HPDE6-E6E7 (cell line): ENCODE results near the gene TIMM22.

ENCODE experiments used
- DNase-seq: peaks from one replicate; pipeline ENCODE4 v3.0.0; 2011; ENCODE audit warnings: missing footprints; ENCODE audit errors: extremely low spot score

The TIMM22 gene

DNA sequence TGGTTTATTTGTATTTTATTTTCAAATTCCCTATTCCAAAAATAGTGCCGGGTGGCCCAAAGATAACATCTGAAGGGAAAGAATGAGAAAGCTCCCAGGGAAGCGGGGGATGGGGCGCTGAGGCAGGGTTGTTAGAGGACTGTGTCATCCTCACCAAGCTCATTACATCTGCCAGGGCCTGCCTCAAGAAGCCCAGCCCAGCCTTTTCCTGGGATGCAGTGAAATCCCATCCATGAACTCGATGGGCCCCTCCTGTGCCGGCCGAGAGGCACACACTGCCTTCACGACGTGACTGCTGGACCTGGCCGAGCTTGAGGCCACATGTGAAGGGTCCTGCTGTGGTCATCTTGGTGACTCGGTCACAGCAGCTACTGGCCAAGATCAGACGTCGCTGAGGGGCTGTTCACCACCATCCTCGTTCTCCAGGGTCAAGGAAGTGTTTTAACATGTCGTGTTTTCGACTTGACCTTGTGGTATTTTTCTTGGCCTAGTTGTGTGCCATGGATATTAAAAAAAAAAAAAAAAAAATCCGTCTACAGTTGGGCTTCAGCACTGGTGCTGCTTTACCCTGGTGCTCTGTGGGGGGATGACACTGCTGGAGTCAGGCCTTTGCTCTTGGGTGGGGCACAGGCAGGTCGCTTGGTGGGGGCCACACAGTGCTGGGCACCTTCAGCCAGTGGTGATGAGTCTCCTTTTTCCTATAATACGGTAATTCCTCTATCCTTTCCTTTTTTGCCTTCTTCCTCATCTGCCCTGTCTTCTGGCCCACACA lies 4.9 kb downstream of the TIMM22 start:
- DNase-seq, result no peak

DNA sequence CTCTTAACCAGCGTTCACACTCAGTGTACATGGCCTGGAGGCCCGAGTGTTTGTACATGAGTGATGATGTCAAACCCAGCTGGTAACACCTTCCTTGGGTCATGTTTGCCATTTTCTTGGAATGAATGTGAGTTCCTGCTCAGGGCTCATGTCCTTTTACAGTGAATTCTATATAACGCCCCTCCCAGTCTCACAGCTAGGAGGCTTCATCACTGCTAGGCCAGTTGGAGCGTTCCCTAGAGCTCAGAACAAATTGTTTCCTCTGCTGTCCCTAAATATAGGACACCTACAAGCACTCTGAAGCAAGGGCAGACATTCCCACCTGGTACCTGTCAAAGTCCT lies 5.5 kb downstream of the TIMM22 start:
- DNase-seq, result no peak

DNA sequence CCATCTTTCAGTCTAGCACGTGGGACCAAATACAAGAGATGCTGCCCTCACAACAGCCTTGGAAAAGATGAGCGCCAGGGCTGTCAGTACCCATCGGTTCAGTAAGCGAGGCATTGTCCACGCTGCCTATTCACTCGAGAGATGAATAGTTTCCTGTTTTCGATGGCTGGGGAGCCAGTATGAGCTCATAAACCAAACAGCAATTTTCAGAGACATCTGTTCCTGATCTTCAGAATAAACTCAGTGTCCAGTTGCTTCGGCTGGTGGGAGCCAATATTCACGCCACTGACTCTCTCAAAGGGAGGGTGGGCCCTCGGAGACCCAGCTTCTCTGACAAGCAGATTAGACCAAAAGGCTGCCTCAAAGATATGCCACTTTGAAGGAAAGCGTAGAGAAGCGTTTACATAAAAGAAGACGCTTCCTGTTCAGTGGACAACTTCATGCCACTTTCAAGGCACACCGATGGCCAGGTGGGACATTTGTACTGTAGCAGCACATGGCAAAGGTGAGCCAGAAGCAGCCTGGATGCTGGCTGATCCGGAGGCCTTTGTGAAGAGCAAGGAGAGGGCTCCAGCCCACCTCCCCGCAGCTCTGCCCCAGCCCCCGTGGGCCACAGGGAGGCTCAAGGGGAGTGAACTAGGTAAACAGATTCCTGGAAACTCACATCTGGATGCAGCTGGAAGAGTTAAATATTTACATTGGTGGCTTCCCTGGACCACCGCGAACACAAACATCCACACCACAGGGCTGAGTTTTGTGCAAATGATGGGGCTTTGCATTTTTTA lies 6.0 kb downstream of the TIMM22 start:
- no peak for DNase-seq

DNA sequence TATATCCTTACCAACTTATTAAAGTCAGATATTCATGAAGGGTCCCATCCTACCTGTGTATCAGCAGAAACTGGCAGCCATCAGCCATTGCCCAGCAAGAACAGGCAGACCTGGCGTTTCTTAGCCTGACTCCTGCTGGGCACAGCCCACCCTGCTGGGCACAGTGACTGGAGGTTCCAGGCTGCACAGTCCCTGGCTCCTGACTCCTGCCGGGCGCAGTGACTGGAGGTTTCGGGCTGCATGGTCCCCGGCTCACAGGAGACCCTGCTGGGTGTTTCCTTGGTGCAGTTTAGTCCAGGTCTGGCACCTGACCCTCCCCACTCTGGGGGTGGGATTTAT lies 6.7 kb downstream of the TIMM22 start:
- DNase-seq, result no peak

DNA sequence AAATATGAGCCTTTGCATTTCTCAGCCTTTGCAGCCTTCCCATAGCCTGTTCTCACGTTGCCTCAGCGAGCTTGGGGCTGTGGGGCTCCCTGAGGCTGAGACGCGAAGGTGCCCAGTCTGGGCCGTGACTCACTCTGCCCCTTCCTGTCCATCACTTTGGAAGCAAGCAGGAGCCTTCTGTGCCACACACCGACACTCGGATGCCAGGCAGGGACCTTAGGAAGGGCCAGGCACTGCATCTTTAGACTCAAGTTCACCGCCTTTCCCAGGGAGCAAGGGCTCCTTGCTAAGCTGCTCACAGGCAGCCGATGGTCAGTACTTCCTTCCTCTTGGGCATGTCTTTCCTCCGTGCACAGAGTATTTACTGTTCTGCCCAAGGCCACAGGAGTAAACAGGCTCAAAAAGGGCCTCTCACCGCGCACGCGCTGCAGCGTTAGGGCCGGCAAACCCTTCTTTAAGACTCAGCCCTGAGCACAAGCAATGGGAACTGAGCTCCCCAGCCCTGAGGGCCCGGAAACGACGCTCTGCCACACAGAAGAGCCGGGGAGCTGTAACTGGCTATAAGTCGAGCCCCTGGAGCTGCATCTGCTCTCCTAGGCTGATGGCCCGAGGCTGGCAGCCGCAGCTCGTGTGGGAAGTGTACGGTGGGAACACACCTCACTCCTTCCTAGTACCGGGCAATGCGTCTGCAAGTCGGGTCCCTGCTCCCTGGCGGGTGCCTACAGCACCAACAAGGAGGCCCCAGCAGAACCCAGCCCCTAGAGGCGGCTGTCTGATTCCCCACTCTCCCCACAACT lies 7.2 kb downstream of the TIMM22 start:
- no peak for DNase-seq

DNA sequence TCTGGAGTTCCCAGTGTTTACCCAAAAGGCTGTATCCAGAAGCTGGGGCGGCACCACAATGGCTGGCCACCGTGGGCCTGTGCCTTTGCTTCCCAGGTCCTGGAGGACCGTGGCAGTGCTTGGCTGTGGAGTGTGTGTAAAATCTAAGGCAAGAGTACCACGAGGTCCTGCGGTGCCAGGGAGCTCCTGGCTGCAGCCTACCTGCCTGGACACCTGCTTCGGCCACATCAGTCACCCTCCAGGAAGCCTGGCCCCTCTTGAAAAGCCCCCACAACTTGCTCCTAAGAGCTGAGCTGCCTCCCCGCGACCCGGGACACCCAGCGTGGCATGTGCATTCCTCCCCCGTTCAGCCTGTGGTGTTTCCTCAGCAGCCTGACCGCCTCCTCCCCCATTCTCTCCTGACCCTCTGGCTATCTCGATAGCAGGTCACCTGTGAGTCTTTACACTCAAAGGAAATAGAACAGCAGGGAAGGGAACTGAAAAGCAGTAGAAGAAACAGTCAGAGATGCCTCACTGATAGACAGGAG lies 7.9 kb downstream of the TIMM22 start:
- DNase-seq, result no peak

DNA sequence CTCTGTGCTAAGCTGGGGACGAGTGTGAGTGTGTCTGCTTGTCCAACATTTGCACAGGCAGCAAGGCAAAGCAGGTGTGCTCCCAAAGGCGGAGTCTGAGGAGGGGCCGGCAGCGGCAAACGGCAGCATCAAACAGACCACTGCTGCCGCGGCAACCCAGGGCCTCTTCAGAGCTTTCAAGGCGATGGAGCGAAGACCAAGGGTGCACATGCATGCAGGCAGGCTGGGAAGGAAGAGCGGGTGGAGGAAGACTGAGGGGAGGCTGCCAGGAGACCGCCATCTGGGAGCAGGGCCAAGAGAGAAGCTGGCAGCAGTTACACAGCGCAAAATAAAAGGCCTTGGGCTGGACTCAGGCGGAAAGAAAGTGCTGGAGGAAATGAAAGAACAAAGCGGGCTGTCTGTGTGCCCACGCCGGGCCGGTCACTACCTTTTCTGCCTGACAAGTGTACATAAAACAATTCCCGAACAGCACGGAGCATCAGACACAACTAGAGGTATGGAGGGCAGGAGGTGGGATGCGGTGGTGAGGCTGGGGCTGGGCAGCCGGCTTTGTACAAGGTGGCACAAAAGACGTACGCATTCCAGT lies 8.5 kb downstream of the TIMM22 start:
- DNase-seq, result no peak

DNA sequence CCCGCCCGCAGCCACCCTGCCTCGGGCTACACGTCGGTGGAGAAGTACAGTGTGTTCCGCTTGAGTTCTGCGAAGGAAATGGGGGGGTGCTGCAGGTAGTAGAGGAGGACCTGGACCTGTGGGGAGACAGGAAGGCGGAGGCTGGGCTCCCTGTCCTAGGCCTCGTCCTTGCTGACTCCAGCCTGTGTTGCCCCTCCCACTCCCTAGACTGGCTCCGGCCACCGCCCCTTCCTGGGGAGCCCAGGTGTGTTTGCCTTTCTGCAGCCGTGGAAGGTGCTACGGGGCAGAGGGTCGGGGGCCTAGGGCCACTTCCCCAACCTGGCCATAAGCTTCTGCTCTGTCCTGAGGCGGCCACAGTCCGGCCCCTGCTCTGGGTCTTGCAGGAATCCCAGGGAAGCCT lies 9.1 kb downstream of the TIMM22 start:
- DNase-seq, result no peak

DNA sequence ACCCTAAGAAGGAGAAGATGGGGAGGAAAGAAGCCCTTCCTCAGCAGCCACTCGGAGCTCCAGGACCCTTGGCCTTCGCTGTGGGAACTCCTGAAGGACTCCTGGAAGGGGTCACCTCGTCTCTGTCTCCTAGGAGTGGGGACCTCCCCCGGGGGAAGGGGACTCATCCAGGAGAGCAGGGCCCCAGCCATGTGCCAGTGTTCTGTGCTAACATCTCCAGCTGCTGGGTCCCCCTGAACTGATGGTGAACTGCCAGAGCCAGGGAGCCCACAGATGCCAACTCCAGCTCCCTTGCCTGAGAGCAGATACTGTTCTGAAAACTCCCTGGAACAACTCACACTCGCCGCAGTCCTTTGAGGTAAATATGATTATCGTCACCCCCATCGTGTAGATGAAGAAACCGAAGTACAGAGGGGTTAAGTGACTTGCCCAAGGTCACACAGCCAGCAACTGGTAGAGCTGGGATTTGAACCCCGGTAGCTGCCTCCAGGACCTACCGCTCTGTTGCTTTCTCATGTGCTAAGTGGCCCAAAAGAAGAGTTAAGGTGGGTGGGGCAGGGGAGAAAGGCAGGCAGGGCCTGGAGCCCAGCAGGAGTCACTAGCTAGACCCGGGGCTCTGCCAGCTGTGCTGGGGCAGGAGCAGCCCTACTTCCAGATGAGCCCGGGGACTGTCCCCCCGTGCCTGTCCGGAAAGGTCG lies 10.5 kb downstream of the TIMM22 start:
- no peak for DNase-seq

DNA sequence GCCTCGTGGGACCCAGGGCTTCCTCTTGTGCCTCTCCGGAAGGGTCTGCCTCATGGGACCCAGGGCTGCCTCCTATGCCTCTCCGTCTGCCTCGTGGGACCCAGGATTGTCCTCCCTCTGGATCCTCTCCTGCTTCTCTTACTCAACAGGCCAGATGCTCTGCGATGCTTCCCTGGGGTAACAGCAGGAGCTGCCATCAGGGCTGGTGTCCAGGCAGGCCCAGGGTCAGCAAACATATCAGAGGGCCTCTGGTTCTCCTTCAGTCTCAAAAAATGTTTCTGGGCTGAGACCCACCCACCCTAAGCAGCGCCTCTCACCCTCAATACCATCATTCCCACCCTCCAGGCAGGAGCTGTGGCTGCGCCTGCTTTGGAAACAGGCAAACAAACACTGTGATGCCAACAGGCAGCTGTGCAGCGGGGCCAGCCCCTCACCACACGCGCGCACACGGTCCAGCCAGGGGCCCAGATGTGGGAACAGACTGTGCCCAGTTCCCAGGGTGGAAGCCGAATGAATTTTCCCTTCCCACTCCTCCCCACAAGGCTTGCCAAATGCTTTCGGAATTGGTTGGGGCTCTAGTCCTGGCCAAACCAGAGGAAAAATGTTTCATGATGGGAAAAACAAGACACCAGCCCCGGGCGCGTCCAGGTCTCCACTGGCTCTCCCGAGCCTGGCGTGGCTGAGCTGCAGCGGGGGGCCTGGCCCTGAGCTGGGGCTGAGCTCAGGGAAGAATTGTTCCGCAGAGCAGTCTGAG lies 11.3 kb downstream of the TIMM22 start:
- DNase-seq, result no peak

DNA sequence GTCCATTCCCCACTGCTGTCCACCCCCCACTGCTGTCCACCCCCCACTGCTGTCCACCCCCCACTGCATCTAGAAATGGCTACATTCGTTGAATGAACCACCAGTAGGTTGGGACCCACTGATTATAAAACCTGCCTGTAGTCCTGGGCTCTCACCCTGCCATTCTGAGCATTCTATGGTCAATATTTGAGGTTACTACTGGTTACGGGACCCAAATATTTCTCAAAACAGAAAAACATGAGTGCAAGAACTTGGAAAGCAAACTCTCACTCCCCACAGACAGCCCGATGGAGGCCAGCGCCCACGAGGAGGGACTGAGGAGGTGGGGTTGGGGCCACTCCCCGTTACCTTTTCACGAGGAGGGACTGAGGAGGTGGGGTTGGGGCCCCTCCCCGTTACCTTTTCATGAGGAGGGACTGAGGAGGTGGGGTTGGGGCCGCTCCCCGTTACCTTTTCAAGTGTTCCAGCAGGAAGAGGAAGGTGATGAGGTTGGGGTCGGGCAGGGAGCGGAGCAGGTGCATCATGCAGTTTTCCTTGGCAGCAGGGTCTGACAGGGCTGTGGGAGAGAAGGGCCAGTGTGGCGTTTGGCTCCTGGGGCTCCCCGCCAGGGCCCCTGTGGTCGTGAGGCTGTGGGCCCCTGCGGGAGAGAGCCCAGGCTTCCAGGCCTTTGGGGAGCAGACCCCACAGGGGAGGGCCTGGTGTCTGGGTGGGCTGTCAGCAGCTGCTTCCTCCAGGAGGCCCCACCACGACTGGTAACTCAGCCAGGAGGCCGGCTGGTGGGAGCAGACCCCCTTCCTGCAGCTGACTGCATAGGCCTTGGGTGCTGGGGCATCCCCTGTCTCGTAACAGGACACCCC lies 12.5 kb downstream of the TIMM22 start:
- DNase-seq, result no peak

DNA sequence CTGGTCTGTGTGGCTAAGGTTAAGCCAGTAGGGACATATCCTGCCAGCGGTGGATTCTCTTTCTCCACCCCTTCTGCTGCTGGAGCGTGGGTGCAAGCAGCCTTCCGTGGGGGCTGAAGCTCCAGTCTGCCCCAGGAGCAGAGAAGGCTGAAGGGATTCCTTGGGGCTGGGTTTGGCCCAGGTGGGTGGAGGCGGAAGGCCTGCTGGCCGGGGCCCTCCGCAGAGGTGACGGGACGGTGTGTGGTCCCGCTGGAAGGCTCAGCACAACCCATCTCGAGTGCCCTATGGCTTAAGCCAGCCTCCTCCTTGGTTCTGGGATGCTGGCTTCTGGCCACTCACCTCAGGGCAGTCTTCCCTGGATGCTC lies 13.1 kb downstream of the TIMM22 start:
- no peak for DNase-seq

DNA sequence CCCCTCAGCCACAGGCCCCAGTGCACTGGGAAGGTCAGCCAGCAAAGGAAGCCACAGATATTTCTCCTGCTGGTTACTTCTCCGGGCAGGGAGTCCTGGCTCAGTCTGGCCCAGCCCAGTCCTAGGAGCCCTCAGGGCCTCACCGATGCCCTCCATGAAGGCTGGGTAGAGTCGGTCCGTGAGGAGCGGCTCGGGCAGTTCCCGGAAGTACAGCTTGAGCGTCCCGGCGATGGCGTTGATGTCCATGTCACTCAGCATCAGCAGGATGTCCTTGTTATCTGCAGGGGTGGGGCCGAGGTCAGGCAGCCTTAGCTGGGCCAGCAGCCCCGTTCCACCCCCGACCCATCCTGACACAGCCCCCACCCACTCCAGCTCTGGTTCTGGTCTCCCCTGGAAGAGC lies 13.7 kb downstream of the TIMM22 start:
- no peak for DNase-seq

DNA sequence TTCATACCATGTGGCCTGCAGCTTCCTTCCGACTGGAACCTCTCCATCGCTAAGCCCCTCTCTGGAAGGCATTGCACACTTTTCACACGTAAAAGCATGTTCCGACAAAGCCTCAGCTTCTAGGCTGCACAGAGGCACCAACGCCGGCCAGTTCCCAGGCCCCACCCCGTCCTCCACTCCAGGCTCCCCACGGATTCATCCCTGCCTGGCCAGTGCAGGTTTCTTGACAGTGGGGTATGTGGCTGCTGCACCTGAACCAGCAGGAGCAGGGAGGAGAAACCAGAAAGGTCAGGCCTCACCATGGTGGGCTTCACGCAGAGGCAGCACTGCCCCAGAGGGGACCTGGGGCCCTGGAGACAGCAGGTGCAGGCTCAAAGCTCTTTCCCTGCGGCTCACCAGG lies 14.2 kb downstream of the TIMM22 start:
- DNase-seq, result no peak

DNA sequence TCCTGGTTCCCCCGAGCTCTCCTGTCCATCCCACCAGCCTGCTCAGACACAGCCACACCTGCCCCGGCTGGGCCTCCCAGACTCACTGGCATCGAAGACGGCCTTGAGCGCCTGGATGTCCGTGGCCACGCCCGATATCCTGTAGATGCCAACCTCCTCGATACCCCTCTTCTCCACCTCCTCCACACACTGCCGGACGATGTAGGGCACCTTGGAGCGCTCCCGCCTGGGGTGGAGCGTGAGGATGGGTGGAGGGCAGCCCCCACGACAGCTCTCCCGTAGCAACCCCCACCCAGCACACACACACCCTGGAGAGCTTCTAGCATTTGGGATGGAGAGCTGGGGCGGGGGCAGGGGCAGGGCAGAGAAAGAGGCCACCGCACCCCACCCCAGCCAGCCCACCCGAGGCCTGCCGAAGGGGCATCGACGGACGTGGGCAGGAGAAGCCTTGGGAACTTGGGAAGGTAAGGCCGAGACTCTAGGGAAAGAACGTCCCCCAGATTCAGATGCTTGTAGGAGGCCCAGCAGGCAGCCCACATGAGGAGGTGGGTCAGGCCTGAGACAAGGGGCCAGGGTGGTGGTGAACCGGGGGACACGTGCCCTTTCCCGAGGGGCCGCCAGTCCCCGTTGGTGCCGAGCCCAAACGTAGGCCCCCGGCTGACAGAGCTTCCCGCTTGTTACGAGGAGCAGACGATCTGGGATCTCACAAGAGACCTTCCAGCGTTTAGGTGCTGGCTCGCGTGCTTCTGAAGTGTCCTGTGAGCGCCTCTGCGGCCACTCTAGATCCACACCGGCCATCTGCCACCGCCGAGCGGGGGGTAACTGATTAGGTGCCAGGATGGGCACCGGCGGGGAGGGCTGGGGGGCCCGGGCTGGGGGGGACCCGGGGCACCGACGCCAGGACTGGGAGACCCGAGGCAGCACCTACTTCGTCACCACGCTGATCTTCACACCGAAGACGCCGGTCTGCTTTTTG lies 15.1 kb downstream of the TIMM22 start:
- DNase-seq, result no peak

DNA sequence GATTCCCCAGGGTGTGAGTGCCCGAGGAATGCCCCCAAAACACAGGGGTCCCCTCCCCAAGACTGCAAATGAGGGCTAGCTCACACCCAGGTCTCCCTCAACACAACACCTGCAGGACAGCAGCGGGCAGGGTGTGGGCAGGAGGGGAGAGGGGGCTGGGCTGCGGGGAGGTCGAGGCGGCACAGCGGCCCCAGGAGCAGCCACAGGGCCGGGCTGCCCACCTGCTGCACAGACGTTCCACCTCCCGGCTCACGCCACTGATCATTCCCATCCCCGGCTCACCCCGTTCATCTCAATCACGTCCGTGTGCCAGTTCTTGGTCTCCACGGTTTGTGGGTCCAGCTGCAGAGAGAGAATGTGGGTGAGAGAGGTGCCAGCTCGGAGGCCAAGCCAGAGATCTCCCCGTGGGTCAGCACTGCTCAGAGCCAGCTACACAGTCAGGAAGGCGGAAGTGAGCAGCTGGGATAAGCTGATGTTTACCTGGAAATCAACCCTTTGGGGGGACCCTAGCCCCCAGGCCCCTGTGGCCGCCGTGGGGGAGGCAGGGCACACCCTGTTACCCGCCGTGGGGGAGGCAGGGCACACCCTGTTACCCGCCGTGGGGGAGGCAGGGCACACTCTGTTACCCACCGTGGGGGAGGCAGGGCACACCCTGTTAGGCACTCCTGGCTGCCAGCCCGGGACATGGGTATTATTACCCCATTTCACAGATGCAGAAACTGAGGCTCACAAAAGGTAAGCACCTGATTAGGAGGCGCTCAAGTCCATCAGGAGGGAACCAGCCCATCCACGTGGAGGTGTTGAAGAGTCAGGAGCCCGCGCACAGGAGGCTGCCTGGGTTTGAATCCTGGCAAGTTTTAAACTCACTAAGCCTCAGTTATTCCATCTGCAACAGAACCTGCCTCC lies 16.1 kb downstream of the TIMM22 start:
- no peak for DNase-seq

DNA sequence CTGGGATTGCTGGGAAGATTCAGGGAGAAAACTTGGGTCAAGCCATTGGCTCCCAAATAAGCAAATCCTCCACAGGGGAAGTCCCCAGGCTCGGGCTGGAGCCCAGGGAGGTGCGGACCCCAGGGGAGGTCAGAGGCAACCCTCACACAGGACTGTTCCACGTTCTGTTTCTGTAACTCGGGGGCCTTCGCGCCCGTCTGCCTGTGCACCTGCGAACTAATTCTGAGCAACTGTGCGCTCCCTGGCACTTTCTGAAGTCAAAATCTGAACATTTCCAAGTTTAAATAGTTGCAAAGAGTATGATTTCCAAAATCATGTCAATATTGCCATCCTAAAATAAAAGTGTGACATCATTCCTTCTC lies 16.8 kb downstream of the TIMM22 start:
- no peak for DNase-seq

DNA sequence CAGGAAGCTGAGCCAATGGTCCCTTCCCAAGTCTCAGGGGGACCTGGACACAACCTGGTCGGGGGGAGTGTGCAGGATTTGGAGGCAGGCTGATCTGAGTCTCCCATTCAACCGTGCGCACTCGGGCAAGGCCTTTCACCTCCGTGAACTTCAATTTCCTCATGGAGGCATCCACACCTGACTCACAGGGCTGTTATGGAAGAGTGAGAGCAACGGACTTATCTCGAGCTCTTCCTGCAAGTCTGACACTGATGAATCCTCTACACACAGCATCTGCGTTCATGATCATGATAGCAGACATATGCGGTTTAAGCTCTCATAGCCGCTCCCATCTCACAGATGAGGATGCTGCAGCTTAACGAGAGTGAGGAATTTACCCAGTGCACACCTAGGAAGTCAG lies 21.6 kb downstream of the TIMM22 start:
- no peak for DNase-seq
